Effector memory CD8-positive, alpha-beta T cell (primary cell): Measurements from ENCODE around the gene XAB2.
A peak's percentile ranks its signal among the peaks of the same experiment; 100 is the strongest.

ENCODE experiments used
- ATAC-seq: fragments of 150-1000 bp; cut with Tn5 transposase; replicated peaks from 2 replicates; pipeline ENCODE4 v1.10.0; 2021; ENCODE audit warnings: mild to moderate bottlenecking, moderate library complexity
- DNase-seq, 3 experiments: peaks; one replicate each; pipeline ENCODE4 v3.0.0; 2021
- H3K27ac Mint-ChIP-seq, 2 donors: one replicate each; pipeline ENCODE4 v1.8.0; 2022; ENCODE audit warnings: mild to moderate bottlenecking in 2 of 2, mixed read lengths in 2 of 2, moderate library complexity in 2 of 2
- H3K27me3 Mint-ChIP-seq, 2 donors: one replicate each; pipeline ENCODE4 v1.8.0; 2022; ENCODE audit warnings: mixed read lengths in 2 of 2
- H3K36me3 Mint-ChIP-seq: one replicate; pipeline ENCODE4 v1.8.0; 2022; ENCODE audit warnings: mild to moderate bottlenecking, moderate library complexity, mixed read lengths; ENCODE audit not compliant: insufficient read depth
- H3K4me1 Mint-ChIP-seq, 2 donors: one replicate each; pipeline ENCODE4 v1.8.0; 2022; ENCODE audit warnings: low read depth in 2 of 2, mixed read lengths in 2 of 2
- H3K4me3 Mint-ChIP-seq, 2 donors: one replicate each; pipeline ENCODE4 v1.8.0; 2022; ENCODE audit warnings: mild to moderate bottlenecking in 2 of 2, mixed read lengths in 2 of 2, moderate library complexity in 2 of 2
- H3K9me3 Mint-ChIP-seq, 2 donors: one replicate each; pipeline ENCODE4 v1.8.0; 2022; ENCODE audit warnings: mixed read lengths in 2 of 2

The XAB2 gene

DNA sequence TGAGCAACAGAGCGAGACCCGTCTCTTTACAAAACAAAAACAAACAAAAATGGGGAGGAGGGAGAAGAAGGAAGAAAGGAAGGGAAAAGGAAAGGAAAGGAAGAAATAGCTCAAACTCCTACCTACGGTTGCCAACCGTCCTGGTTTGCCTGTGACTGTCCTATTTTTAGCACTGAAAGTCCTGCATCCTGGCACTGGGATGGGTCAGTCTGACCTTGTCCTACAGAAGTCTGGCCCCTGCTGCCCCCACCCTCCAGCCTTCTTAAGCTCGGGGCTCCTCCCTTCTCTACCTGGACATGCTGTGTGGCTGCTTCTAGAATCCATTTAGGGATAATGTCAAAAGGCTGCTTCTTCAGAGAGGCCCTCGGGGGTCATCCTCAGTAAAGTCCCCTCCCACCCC lies 6.3 kb upstream of the XAB2 start:
- Mint-ChIP-seq H3K4me3 (peak overlapping the region; percentile 83 to 86), H3K4me1 (peaks cover 26 to 34% of the 10 kb centered on the region in 2 donors), H3K27me3 (no peaks in the 10 kb centered on the region), H3K36me3 (peaks cover 31% of the 10 kb centered on the region), H3K27ac (peak overlapping the region in 1 of 2 donors; percentile 94), H3K9me3 (no peaks in the 10 kb centered on the region)
- DNase-seq (no peak), ATAC-seq (no peak)

- ATAC-seq (no peak), DNase-seq (no peak)
- Mint-ChIP-seq H3K27me3 (no peaks in the 10 kb centered on the region), H3K9me3 (no peaks in the 10 kb centered on the region), H3K4me1 (peaks cover 31 to 36% of the 10 kb centered on the region in 2 donors), H3K4me3 (peak within 1 kb of the TSS in 1 of 2 donors; percentile 42), H3K36me3 (peaks cover 50% of the 10 kb centered on the region), H3K27ac (peak within 1 kb of the TSS in 1 of 2 donors; percentile 81)
Observed at GRCh38 chr19:7633698-7634097, 4.4 kb upstream of the XAB2 start, which contains the start of gene PCP2. TSS of gene PCP2 (minus strand) at chr19:7633719. CDS start at chr19:7633457, 262 bp downstream.

GRCh38 chr19:7632340-7633203 lies 3.2 kb upstream of the XAB2 start:
- peaks cover 55% of the 10 kb centered on the region for H3K36me3 Mint-ChIP-seq
- peak overlapping the region in 1 of 2 donors; percentile 81 for H3K27ac Mint-ChIP-seq
- no peaks in the 10 kb centered on the region for H3K27me3 Mint-ChIP-seq
- no peaks in the 10 kb centered on the region for H3K9me3 Mint-ChIP-seq
- H3K4me1 Mint-ChIP-seq, result peaks cover 36 to 37% of the 10 kb centered on the region in 2 donors
- DNase-seq (no peak), ATAC-seq (no peak)
- H3K4me3 Mint-ChIP-seq, result peak overlapping the region in 1 of 2 donors; percentile 42

DNA sequence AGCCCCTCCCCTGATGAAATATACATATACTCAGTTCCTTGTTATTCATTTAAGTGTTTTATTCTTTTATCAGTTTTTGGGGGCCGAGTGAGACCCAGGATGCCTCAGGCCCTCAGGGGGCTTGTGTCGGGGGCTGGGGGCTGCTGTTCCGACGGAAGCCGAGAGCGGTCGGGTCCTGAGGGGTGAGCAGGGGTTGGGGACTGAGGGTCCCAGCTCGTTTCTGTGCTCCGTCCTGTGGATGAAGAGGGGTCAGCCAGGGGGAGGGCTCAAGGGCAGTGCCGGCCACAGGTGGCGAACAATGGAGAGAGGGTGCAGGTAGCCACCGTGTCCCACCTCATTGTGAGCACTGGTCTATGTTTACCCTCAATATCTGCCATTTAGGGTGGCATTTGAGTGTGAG lies 2.2 kb upstream of the XAB2 start:
- Mint-ChIP-seq H3K27ac (no peak overlapping the region), H3K9me3 (no peaks in the 10 kb centered on the region), H3K27me3 (no peaks in the 10 kb centered on the region), H3K36me3 (peaks cover 53% of the 10 kb centered on the region), H3K4me3 (peak overlapping the region in 1 of 2 donors; percentile 46), H3K4me1 (peaks cover 32 to 37% of the 10 kb centered on the region in 2 donors)
- ATAC-seq, result no peak
- DNase-seq, result no peak

DNA sequence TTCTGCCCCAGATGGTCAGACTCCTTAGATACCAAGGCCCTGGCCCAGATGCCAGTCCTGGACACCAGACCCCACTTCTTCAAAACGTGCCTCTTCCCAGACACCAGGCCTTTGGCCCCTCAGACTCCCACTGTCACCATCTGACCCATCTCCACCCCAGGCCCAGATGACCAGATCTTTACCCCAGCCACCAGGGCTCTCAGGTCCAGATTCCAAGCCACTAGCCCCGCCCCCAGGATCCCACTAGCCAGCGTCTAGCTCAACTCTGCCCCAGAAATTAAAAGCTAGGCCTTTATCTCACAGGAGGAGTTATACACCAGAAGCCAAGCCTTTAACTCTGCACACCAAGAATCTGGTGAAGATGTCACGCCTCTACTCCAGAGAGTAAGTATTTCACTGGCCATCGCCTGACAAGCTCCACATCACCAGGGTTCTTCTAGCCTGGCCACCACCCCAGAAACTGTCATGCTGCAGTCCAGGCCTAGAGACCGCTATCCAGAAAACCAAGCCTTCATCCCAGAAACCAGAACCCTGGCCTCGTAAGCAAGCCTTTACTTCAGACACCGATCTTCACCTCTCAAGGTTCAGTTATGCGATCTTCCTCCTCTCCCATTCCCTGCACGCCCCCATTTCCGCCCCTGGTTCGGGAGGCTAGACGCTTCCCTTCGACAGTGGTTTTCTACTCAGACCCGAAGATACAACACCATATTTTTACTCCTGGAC lies 595 bp downstream of the XAB2 start:
- H3K27ac Mint-ChIP-seq, result peak overlapping the region; percentile 99 to 100
- ATAC-seq (no peak), DNase-seq (no peak)
- H3K4me3 Mint-ChIP-seq, result peak overlapping the region; percentile 94 to 95
- peaks cover 28 to 31% of the 10 kb centered on the region in 2 donors for H3K4me1 Mint-ChIP-seq
- no peaks in the 10 kb centered on the region for H3K9me3 Mint-ChIP-seq
- peaks cover 63% of the 10 kb centered on the region for H3K36me3 Mint-ChIP-seq
- no peaks in the 10 kb centered on the region for H3K27me3 Mint-ChIP-seq

DNA sequence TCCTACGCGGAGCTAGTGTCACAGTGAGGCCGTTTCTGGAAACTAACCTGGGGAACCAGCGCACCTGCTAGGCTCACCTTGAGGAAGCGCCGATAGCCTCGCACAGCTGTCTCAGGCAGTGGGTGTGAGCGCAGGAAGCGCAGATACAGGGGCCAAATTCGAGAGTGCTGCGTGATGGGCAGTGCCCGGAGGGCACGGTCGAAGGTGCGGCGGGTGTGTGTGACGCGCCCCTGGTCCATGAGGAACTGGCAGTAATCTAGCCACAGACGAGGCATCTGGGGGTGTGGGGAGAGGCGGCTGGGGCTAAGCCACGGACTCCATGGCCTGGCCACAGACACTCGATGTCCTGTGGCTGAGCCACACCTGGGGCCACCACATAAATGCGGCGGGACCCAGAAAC lies 2.2 kb downstream of the XAB2 start:
- peaks cover 66% of the 10 kb centered on the region for H3K36me3 Mint-ChIP-seq

GRCh38 chr19:7625763-7626372 lies 3.5 kb downstream of the XAB2 start:
- no peak for ATAC-seq
- Mint-ChIP-seq H3K27me3 (no peaks in the 10 kb centered on the region), H3K4me3 (no peak overlapping the region), H3K36me3 (peaks cover 77% of the 10 kb centered on the region), H3K4me1 (peaks cover 28 to 32% of the 10 kb centered on the region in 2 donors), H3K9me3 (no peaks in the 10 kb centered on the region), H3K27ac (no peak overlapping the region)
- no peak for DNase-seq

More for the DNA sequence above, 2.2 kb downstream of the XAB2 start:
- Mint-ChIP-seq H3K4me1 (peaks cover 28 to 34% of the 10 kb centered on the region in 2 donors), H3K27ac (no peak overlapping the region), H3K4me3 (peak overlapping the region in 1 of 2 donors; percentile 23), H3K27me3 (no peaks in the 10 kb centered on the region), H3K9me3 (no peaks in the 10 kb centered on the region)
- no peak for DNase-seq
- no peak for ATAC-seq

DNA sequence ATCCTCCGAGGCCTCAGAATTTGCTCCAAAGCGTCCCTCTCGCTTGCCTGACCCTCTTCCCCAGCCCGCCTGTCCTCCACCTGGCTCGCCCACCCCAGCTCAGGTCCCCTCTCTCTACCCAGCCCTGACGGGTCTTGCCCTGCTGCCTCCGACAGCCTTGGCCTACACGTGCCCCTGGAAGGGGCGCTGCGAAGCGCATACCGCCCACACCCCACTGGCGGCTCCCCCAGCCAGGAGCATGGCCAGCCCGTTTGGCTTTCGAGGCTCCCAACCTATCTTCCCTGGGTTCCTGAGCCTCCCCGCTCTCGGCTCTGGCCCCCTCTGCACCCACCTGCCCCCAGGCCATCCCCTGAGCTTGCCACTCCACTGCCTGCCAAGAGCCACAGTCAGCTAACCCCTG lies 4.5 kb downstream of the XAB2 start:
- ATAC-seq, result no peak
- H3K9me3 Mint-ChIP-seq, result no peaks in the 10 kb centered on the region
- no peak overlapping the region for H3K4me3 Mint-ChIP-seq
- H3K36me3 Mint-ChIP-seq, result peaks cover 78% of the 10 kb centered on the region
- no peak for DNase-seq
- peaks cover 17 to 22% of the 10 kb centered on the region in 2 donors for H3K4me1 Mint-ChIP-seq
- H3K27me3 Mint-ChIP-seq, result no peaks in the 10 kb centered on the region
- H3K27ac Mint-ChIP-seq, result no peak overlapping the region

DNA sequence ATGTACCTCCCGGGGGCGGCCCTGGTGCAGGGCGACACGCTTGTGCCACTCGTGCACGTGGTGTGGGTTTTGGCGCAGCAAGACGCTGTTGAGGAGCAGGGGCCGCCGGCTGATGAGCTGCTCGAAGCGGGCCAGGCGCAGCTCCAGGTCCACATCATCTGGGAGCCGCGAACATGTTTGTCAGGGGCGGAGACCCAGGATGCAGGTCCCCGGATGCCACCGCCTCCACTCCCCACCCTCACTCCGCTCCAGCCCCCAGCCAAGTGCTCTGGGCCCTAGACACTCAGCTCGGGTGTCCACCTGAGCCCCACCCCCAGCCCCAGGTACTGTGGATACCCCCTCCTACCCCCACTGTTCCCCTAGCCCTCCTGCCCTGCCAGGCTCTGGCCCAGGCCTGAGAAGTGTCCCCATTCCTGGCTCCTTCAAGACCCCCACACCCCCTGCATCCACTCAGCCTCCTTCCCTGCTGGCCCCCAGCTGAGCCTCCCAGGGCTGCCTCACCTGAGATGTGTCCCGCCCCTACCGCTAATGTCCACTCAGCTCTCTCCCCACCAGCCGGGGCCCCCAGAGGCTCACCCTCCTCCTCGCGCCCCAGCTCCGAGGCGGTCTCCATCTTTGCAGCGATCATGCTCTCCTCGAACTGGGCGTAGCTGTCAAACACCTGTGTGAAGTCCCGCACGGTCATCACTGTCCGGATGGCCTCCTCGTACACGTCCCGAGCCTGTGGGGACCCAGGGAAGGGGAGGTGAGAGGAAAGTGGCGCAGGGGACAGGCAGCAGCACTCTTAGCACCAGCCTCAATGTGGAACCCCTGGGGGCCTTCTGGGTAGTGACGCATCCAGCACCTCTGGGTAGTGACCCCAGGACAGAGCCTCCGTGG lies 5.4 kb downstream of the XAB2 start:
- ATAC-seq, result no peak
- Mint-ChIP-seq H3K4me3 (no peak overlapping the region), H3K27ac (no peak overlapping the region), H3K36me3 (peaks cover 71% of the 10 kb centered on the region), H3K9me3 (no peaks in the 10 kb centered on the region), H3K27me3 (no peaks in the 10 kb centered on the region), H3K4me1 (peaks cover 9 to 13% of the 10 kb centered on the region in 2 donors)
- no peak for DNase-seq

GRCh38 chr19:7622933-7623685 lies 6.2 kb downstream of the XAB2 start:
- Mint-ChIP-seq H3K36me3 (peaks cover 65% of the 10 kb centered on the region), H3K27ac (no peak overlapping the region)

DNA sequence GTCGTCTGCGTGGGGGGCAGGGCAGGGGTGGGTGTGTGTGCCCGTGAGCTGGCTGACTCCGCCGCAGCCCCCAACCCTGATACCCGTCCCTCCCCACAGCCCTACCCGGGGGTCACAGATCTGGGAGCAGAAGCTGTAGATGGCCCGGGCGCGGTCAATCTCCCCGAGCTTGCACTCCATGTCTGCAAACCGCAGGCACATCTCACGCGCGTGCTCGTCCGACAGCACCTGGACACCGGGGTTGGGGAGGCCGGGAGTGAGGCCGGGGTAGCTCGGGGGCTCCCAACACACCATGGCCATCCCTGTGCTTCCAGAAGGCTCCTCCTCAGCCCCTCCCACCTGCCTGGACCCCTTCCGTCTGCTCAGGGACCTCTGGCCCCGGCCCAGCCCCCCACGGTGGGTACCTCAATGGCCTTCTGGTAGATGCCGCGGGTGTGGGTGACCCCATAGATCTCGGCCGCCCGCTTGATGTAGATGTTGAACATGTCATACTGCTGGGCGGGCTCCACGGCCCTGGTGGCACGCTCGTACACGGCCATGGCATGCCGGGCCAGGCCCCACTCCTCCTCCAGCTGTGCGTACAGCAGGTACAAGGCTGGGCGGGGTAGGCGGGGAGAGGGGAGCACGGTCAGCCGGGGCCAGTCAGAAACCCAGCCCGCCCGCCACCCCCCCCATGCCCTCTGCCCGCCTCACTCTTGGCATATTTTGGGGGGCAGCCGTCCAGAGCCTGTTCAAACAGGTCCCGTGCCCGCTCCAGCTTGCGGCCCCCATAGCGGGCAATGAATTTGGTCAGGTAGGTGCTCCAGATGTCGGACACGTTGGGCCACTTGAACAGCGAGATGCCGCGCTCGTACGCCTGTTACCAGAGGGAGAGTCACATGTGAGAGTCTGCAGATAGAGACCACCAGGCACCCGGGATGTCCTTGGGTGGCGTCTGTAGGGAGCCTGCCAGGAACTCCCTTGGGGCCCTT lies 8.6 kb downstream of the XAB2 start:
- Mint-ChIP-seq H3K27ac (no peak overlapping the region), H3K27me3 (no peaks in the 10 kb centered on the region), H3K4me1 (peaks cover 0 to 4% of the 10 kb centered on the region in 2 donors), H3K4me3 (no peak overlapping the region), H3K36me3 (peaks cover 56% of the 10 kb centered on the region), H3K9me3 (no peaks in the 10 kb centered on the region)
- DNase-seq (no peak), ATAC-seq (no peak)

More at GRCh38 chr19:7622933-7623685, 6.2 kb downstream of the XAB2 start:
- H3K4me3 Mint-ChIP-seq, result no peak overlapping the region
- peaks cover under 1 to 8% of the 10 kb centered on the region in 2 donors for H3K4me1 Mint-ChIP-seq
- H3K9me3 Mint-ChIP-seq, result no peaks in the 10 kb centered on the region
- ATAC-seq, result no peak
- no peaks in the 10 kb centered on the region for H3K27me3 Mint-ChIP-seq
- DNase-seq, result no peak
